C4-2B (cell line): ENCODE measurements around the gene PARD3.

Experiments used
- CTCF ChIP-seq: fragments of 450-650 bp; conservative IDR thresholded peaks from 2 replicates; pipeline ENCODE4 v1.5.1; 2017; ENCODE audit warnings: mild to moderate bottlenecking
- ZFX ChIP-seq: fragments of 450-650 bp; IDR thresholded peaks from 2 replicates; pipeline ENCODE4 v1.6.1; 2017

- TF ChIP-seq CTCF (no peak), ZFX (no peak)
Observed at GRCh38 chr10:34627741-34628140, 187.4 kb downstream of the PARD3 start.
